Spleen (tissue), 13 donors: Measurements from ENCODE around the gene VCY. TPM values are rescaled to one million over a fixed set of nuclear protein-coding genes. Genes with fewer than 3 reads are reported as not detected.
"Not testable (repeated sequence)": the region's sequence is repeated elsewhere in the genome, so short reads cannot be mapped to it uniquely, and the experiment has no call there.

Experiments
- DNase-seq: peaks from one replicate; pipeline ENCODE4 v3.0.0-alpha.2; 2020
- H3K27ac ChIP-seq, 8 donors: fragments of 200-600 bp; sonication (generic) in 7 of 8; 1 replicate in 4 of 8; 2 replicates in 4 of 8; pipeline versions ENCODE4 v1.5.0 to v1.8.0; 2016 to 2021; ENCODE audit warnings: inconsistent platforms in 4 of 8, mild to moderate bottlenecking in 4 of 8, moderate library complexity in 1 of 8
- H3K27me3 ChIP-seq, 7 donors: fragments of 200-600 bp; sonication (generic) in 6 of 7; replicated peaks in 1 of 7; 1 replicate in 4 of 7; 2 replicates in 3 of 7; pipeline versions ENCODE4 v1.5.0 to v1.8.0; 2016 to 2021; ENCODE audit warnings: inconsistent platforms in 3 of 7, mild to moderate bottlenecking in 1 of 7
- H3K36me3 ChIP-seq, 6 donors: fragments of 200-600 bp; sonication (generic) in 5 of 6; 1 replicate in 4 of 6; 2 replicates in 2 of 6; pipeline versions ENCODE4 v1.5.0 to v1.8.0; 2016 to 2021; ENCODE audit warnings: inconsistent platforms in 2 of 6
- H3K4me1 ChIP-seq, 6 donors: fragments of 200-600 bp; sonication (generic) in 5 of 6; 1 replicate in 3 of 6; 2 replicates in 3 of 6; pipeline versions ENCODE4 v1.5.0 to v1.8.0; 2016 to 2021; ENCODE audit warnings: inconsistent platforms in 3 of 6
- H3K4me3 ChIP-seq, 8 donors: fragments of 200-600 bp; sonication (generic) in 7 of 8; 1 replicate in 4 of 8; 2 replicates in 4 of 8; pipeline versions ENCODE4 v1.5.0 to v1.8.0; 2016 to 2021; ENCODE audit warnings: inconsistent platforms in 4 of 8, mild to moderate bottlenecking in 4 of 8, moderate library complexity in 2 of 8
- H3K9me3 ChIP-seq, 8 donors: fragments of 200-600 bp; sonication (generic) in 7 of 8; 1 replicate in 4 of 8; 2 replicates in 4 of 8; pipeline versions ENCODE4 v1.5.0 to v1.8.0; 2016 to 2021; ENCODE audit warnings: inconsistent platforms in 4 of 8
- WGBS, 5 donors: extraction: QIAGEN DNeasy Blood & Tissue Kit in 3 of 5; methylation state at CpG; one replicate each; pipeline versions ENCODE4 v1.1.5 to v1.1.7; 2013 to 2018; 5-methylcytosine and 5-hydroxymethylcytosine counted together
- intact Hi-C: fragments of 100-400 bp; cut with DNase I; formaldehyde crosslinking; loops from one replicate; pipeline ENCODE4 v1.15.0; 2023; ENCODE audit warnings: low total_unique reads
- long read RNA-seq, 2 donors: transcript quantifications; one replicate each; lab custom pipeline, GENCODE V29; 2026
- polyA plus RNA-seq, 3 donors: library from polyadenylated mRNA; stranded (reverse); fragments of 200-250 nt; gene quantifications; one replicate each; pipeline ENCODE4 v1.2.1, GENCODE V29; 2013
- total RNA-seq, 7 donors: library from RNA; depleted of rRNA in 3 of 7; stranded (reverse); fragments of >200 nt in 3 of 7; fragmentation: NEBNext Ultra II Directional in 4 of 7; extraction: Animal tissue kit (Norgen Biotek cat#: 25700) in 4 of 7; gene quantifications; one replicate each; pipeline versions ENCODE4 v1.1.0 to v1.2.1, GENCODE V29; 2016 to 2021
- donor health status: healthy with polysubstance abuse.
- donor health status: DM: no; HTN: no; CAD: no; lungs with moderate emphysema.
- donor health status: DM: no; HTN: no; CAD: no.
- donor health status: Bipolar disorder and iron deficiency.
- donor health status: healthy.
- donor health status: DM: no; HTN: no; CAD: no.
- donor health status: DM: yes; HTN: yes; CAD: no.

Gene VCY
- total RNA-seq (not detected), polyA plus RNA-seq (not detected)
- long read RNA-seq, donor 1 = 0 reads
- long read RNA-seq, donor 2 = 0 reads

DNA sequence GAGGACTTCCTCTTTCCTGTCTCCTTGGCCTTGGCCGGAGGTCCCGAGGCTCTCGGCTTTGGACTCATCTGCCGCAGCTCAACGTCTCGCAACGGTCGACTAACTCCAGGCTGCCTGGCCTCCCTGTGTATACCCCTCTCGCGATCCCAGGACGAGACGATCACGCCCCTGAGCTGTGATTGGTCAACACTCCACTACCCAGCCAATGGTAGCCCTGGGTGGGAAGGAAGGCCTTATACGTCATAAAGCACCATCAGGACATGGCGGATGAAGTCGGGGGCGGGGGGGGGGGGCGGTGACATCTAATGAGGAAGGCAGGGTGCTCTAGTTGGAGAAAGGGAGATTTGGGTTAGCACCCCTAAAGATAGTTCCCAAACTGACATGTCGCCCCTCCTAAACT is at the start of gene VCY:
VCY (minus strand) TSS at position 101 of the 400 bp plus-strand sequence; CDS start at position 68, 33 bp downstream.
- H3K27ac ChIP-seq, H3K27me3 ChIP-seq, DNase-seq, H3K36me3 ChIP-seq, H3K4me3 ChIP-seq, intact Hi-C loops, H3K9me3 ChIP-seq, H3K4me1 ChIP-seq: not testable (repeated sequence)
- no CpG with 5 or more reads among the region's 19 CpGs for WGBS, 5 donors

DNA sequence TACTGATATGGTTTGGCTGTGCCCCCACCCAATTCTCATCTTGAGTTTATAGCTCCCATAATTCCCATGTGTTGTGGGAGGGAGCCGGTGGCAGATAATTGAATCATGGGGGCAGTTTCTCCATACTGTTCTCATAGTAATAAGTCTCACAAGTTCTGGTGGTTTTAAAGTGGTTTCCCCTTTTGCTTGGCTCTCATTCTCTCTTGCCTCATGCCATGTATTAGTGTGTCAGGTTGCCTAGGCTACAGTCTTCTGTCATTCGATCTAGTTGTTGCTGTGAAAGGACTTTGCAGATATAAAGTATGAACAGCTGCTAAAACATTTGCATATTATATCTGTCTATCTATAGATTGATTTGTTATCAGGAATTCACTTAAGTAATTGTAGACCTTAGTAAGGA is 44.1 kb upstream of the VCY start:
- H3K4me3 ChIP-seq, DNase-seq, intact Hi-C loops, H3K36me3 ChIP-seq, H3K4me1 ChIP-seq, H3K27ac ChIP-seq, H3K9me3 ChIP-seq, H3K27me3 ChIP-seq: not testable (repeated sequence)
- WGBS, 5 donors = no CpG with 5 or more reads among the region's 2 CpGs

DNA sequence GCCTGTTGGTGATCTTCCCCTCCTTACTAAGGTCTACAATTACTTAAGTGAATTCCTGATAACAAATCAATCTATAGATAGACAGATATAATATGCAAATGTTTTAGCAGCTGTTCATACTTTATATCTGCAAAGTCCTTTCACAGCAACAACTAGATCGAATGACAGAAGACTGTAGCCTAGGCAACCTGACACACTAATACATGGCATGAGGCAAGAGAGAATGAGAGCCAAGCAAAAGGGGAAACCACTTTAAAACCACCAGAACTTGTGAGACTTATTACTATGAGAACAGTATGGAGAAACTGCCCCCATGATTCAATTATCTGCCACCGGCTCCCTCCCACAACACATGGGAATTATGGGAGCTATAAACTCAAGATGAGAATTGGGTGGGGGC is 25.6 kb upstream of the VCY start:
- DNase-seq, intact Hi-C loops: not testable (repeated sequence)
- no CpG with 5 or more reads among the region's 2 CpGs for WGBS, 5 donors

DNA sequence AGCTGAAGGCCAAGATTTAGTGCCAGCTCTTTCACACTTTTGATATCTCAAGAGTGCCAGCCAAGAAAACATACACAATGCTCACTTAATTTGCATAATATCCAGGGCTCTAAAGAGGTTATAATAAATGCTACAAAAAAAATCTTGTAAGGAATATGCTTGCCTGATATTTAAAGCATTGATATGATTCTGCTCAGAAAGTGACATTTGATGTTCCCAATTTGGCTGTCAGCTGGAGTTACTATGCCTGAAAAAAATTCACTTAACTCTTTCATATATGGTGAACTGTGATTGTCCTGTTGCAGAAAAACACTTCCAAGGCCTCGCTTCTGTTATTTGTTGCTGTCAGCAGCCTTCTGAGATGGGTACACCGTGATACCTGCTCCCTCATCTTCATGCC is 43.9 kb downstream of the VCY start:
- H3K9me3 ChIP-seq, H3K27ac ChIP-seq, H3K4me1 ChIP-seq, H3K4me3 ChIP-seq, intact Hi-C loops, H3K27me3 ChIP-seq, H3K36me3 ChIP-seq, DNase-seq: not testable (repeated sequence)
- 72 to 100% (median 86%) methylated on average over 2 of the region's 2 CpGs; no CpG with 5 or more reads in 2 of the 5 donors for WGBS, 5 donors

More for the DNA sequence above, 25.6 kb upstream of the VCY start:
- H3K9me3 ChIP-seq, H3K4me3 ChIP-seq, H3K27me3 ChIP-seq, H3K27ac ChIP-seq, H3K4me1 ChIP-seq, H3K36me3 ChIP-seq: not testable (repeated sequence)

Other genes with a start within 250 kb of the VCY start
- gene VCY1B, start 69.8 kb upstream of the VCY start, total RNA-seq = not detected
- not detected for gene VCY1B, start 69.8 kb upstream of the VCY start, polyA plus RNA-seq